Uterus (tissue), 4 donors: Measurements from ENCODE around the gene SELENOO. TPM values are rescaled to one million over a fixed set of nuclear protein-coding genes. Genes with fewer than 3 reads are reported as not detected.
A peak's percentile ranks its signal among the peaks of the same experiment; 100 is the strongest.

Experiments used
- DNase-seq, 2 donors: peaks; one replicate each; pipeline ENCODE4 v3.0.0-alpha.2; 2019 to 2020
- H3K27ac ChIP-seq, 2 donors: fragments of 200-600 bp; sonication (generic); 1 replicate in 1 of 2; 2 replicates in 1 of 2; pipeline ENCODE4 v1.5.1; 2016 to 2018
- H3K27me3 ChIP-seq, 2 donors: fragments of 200-600 bp; sonication (generic); one replicate each; pipeline ENCODE4 v1.5.1; 2018 to 2019; ENCODE audit warnings: control low read depth in 1 of 2
- H3K36me3 ChIP-seq, 2 donors: fragments of 200-600 bp; sonication (generic); one replicate each; pipeline ENCODE4 v1.5.1; 2019; ENCODE audit warnings: control low read depth in 1 of 2
- H3K4me1 ChIP-seq, 2 donors: fragments of 200-600 bp; sonication (generic); one replicate each; pipeline ENCODE4 v1.5.1; 2018 to 2019; ENCODE audit warnings: control low read depth in 1 of 2
- H3K4me3 ChIP-seq, 2 donors: fragments of 200-600 bp; sonication (generic); 1 replicate in 1 of 2; 2 replicates in 1 of 2; pipeline ENCODE4 v1.5.1; 2018 to 2019; ENCODE audit warnings: mild to moderate bottlenecking in 1 of 2
- H3K9me3 ChIP-seq, 2 donors: fragments of 200-600 bp; sonication (generic); one replicate each; pipeline ENCODE4 v1.5.1; 2019; ENCODE audit warnings: control low read depth in 1 of 2
- CTCF ChIP-seq, 4 experiments: fragments of 200-600 bp in 2 of 4; fragments of 450-650 bp in 2 of 4; sonication (generic) in 2 of 4; IDR thresholded peaks; one replicate each; pipeline ENCODE4 v1.5.1; 2016 to 2019; ENCODE audit warnings: antibody characterized with exemption in 4 of 4, mild to moderate bottlenecking in 2 of 4, moderate library complexity in 1 of 4
- POLR2A ChIP-seq, 2 donors: fragments of 450-650 bp; IDR thresholded peaks; one replicate each; pipeline ENCODE4 v1.6.1; 2016; ENCODE audit warnings: antibody characterized with exemption in 2 of 2, mild to moderate bottlenecking in 1 of 2, moderate library complexity in 1 of 2
- intact Hi-C: fragments of 100-400 bp; cut with DNase I; formaldehyde crosslinking; loops from one replicate; pipeline ENCODE4 v1.15.1; 2023; ENCODE audit warnings: low total_unique reads
- total RNA-seq, 4 donors: library from RNA; depleted of rRNA in 3 of 4; stranded (reverse); fragments of >200 nt in 3 of 4; gene quantifications; one replicate each; pipeline versions ENCODE4 v1.1.0 to v1.2.4, GENCODE V29; 2014 to 2023
- donor health status: DM: yes; HTN: yes; CAD: no.

SELENOO gene
- total RNA-seq, 4 donors from 2014 or later: 1.5 to 22.1 (median 10.0) TPM

DNA sequence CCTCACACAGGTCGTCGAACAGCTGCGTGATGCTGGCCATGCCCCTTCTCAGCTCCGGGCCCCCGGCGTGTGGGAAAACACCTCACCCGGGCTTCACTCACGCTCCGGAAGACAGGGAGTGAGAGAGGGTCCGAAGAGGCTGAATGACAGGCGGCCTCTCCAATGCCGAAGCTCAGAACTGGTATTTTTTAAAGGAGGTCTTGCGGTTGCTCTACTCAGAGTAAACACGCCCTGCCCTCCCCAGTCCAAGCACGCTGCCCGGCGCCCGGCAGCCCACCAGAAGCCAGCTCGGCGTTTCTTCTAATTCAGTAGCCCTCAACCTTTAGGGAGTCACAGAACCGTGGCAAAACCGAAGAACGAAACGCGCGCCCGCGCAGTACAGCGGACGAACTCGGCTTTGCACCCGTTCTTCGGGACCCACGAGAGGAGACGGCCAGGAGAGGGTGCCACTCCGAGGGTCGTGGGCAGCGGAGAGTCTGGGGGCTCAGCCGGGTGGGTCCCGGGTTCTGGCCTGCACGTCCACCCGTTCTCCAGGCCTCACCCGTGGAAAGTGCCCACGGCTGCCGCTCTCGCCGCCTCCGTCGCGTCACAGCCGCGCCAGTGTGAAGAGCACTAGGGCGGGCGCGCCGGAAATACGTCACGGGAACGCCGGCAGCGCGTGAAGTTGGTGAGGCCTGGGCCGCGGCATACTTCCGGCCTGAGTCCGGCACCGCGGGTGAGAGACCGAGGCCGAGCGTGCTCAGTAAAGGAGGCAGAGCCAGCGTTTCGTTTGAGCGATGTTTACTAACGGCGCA, 43.8 kb downstream of the SELENOO start, which contains the start of gene TUBGCP6:
TUBGCP6 (minus strand) TSS at position 604 of the 794 bp plus-strand sequence; CDS start at position 40, 564 bp downstream.
- intact Hi-C loops: no loop called here
- no peaks in the 10 kb centered on the region for H3K9me3 ChIP-seq
- peak; percentile 94 for DNase-seq
- no peaks in the 10 kb centered on the region for H3K27me3 ChIP-seq
- H3K4me3 ChIP-seq: peak within 1 kb of the TSS; percentile 67 to 87
- no peaks in the 10 kb centered on the region for H3K36me3 ChIP-seq
- peak in 3 of 4 experiments; percentile 19 to 44 (median 23) for TF ChIP-seq CTCF (IDR thresholded peaks at IDR 0.05)
- TF ChIP-seq POLR2A (IDR thresholded peaks at IDR 0.05): peak; percentile 24 to 86
- peak within 1 kb of the TSS; percentile 77 to 93 for H3K27ac ChIP-seq
- H3K4me1 ChIP-seq: peaks cover 3 to 41% of the 10 kb centered on the region in 2 donors

GRCh38 chr22:50245214-50246072, 44.6 kb downstream of the SELENOO start:
- intact Hi-C loops: no loop called here
- no peaks in the 10 kb centered on the region for H3K27me3 ChIP-seq
- no peak for TF ChIP-seq POLR2A (IDR thresholded peaks at IDR 0.05)
- H3K4me3 ChIP-seq: peak overlapping the region; percentile 67 to 87
- peak overlapping the region; percentile 77 to 93 for H3K27ac ChIP-seq
- DNase-seq: no peak
- no peaks in the 10 kb centered on the region for H3K36me3 ChIP-seq
- H3K9me3 ChIP-seq: no peaks in the 10 kb centered on the region
- peaks cover 8 to 49% of the 10 kb centered on the region in 2 donors for H3K4me1 ChIP-seq

GRCh38 chr22:50246242-50247175, 45.7 kb downstream of the SELENOO start:
- TF ChIP-seq CTCF (IDR thresholded peaks at IDR 0.05) (no peak), POLR2A (IDR thresholded peaks at IDR 0.05) (no peak)
- DNase-seq: no peak
- Histone ChIP-seq H3K36me3 (no peaks in the 10 kb centered on the region), H3K27me3 (no peaks in the 10 kb centered on the region), H3K27ac (peak overlapping the region in 1 of 2 donors; percentile 93), H3K4me1 (peaks cover 9 to 48% of the 10 kb centered on the region in 2 donors), H3K9me3 (no peaks in the 10 kb centered on the region), H3K4me3 (no peak overlapping the region)
- intact Hi-C loops: no loop called here

DNA sequence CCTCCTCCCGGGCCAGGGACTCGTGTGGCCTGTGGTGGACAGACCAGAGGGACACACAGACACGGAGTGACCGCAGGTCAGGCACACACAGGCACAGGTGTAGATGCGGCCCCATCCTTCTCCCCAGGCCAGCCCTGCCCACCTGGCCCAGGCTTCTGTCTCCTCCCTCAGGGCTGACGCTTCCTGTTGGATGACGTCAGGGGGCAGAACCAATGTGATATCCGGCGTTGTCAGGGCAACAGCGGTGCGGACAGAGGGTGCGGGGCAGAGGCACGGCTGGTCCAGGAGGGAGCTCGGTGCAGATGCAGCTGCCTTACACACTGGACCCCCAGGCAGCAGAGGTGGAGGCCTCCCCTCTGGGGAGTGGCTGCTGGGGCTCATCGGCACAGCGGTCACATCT, 46.9 kb downstream of the SELENOO start:
- H3K4me3 ChIP-seq: no peak overlapping the region
- H3K4me1 ChIP-seq: peaks cover 6 to 36% of the 10 kb centered on the region in 2 donors
- H3K36me3 ChIP-seq: no peaks in the 10 kb centered on the region
- intact Hi-C loops: no loop called here
- H3K27ac ChIP-seq: no peak overlapping the region
- no peaks in the 10 kb centered on the region for H3K9me3 ChIP-seq
- no peaks in the 10 kb centered on the region for H3K27me3 ChIP-seq
- DNase-seq: no peak
- TF ChIP-seq POLR2A (IDR thresholded peaks at IDR 0.05) (no peak), CTCF (IDR thresholded peaks at IDR 0.05) (no peak)
